CD4-positive, CD25-positive, alpha-beta regulatory T cell (primary cell): ENCODE data around the gene AMBP. TPM values are rescaled to one million over a fixed set of nuclear protein-coding genes. Genes with fewer than 3 reads are reported as not detected.

ENCODE experiments used
- ATAC-seq, 2 donors: fragments of 150-1000 bp; cut with Tn5 transposase; one replicate each; pipeline ENCODE4 v1.10.0; 2021; ENCODE audit warnings: low read depth in 2 of 2, moderate number of reproducible peaks in 2 of 2, moderate library complexity in 1 of 2
- DNase-seq, 3 donors: peaks; one replicate each; pipeline versions ENCODE4 v3.0.0 to v3.0.0-alpha.2; 2012 to 2022; ENCODE audit warnings: mixed read lengths in 1 of 3
- H3K27ac ChIP-seq: one replicate; pipeline ENCODE4 v1.7.0; 2013; ENCODE audit warnings: mild to moderate bottlenecking, low read length; ENCODE audit not compliant: insufficient read depth, poor library complexity, severe bottlenecking
- H3K27me3 ChIP-seq: one replicate; pipeline ENCODE4 v1.7.0; 2013; ENCODE audit warnings: low read length; ENCODE audit not compliant: control insufficient read depth, insufficient read depth
- H3K36me3 ChIP-seq: one replicate; pipeline ENCODE4 v1.7.0; 2013; ENCODE audit warnings: mild to moderate bottlenecking, low read length, moderate library complexity; ENCODE audit not compliant: control insufficient read depth, insufficient read depth
- H3K4me1 ChIP-seq: 2 replicates; pipeline ENCODE4 v1.7.0; 2013; ENCODE audit warnings: mild to moderate bottlenecking, low read length; ENCODE audit not compliant: insufficient read depth, control insufficient read depth, poor library complexity, severe bottlenecking
- H3K4me3 ChIP-seq: one replicate; pipeline ENCODE4 v1.7.0; 2013; ENCODE audit warnings: low read depth, mild to moderate bottlenecking, low read length, moderate library complexity
- H3K9me3 ChIP-seq, 2 experiments: 1 replicate in 1 of 2; 2 replicates in 1 of 2; pipeline ENCODE4 v1.7.0; 2013; ENCODE audit warnings: low read length in 2 of 2, mild to moderate bottlenecking in 1 of 2, moderate library complexity in 1 of 2; ENCODE audit not compliant: control insufficient read depth in 2 of 2
- H3K27ac Mint-ChIP-seq, 3 donors: one replicate each; pipeline ENCODE4 v1.8.0; 2020 to 2022; ENCODE audit warnings: mild to moderate bottlenecking in 3 of 3, mixed read lengths in 3 of 3, moderate library complexity in 2 of 3
- H3K27me3 Mint-ChIP-seq: one replicate; pipeline ENCODE4 v1.8.0; 2022; ENCODE audit warnings: mild to moderate bottlenecking, mixed read lengths
- H3K36me3 Mint-ChIP-seq: one replicate; pipeline ENCODE4 v1.8.0; 2020; ENCODE audit warnings: mixed read lengths
- H3K4me1 Mint-ChIP-seq, 4 donors: one replicate each; pipeline ENCODE4 v1.8.0; 2020 to 2022; ENCODE audit warnings: mixed read lengths in 4 of 4, mild to moderate bottlenecking in 1 of 4
- H3K4me3 Mint-ChIP-seq, 4 donors: one replicate each; pipeline ENCODE4 v1.8.0; 2020 to 2022; ENCODE audit warnings: mild to moderate bottlenecking in 4 of 4, mixed read lengths in 4 of 4, moderate library complexity in 3 of 4
- H3K9me3 Mint-ChIP-seq, 7 donors: one replicate each; pipeline ENCODE4 v1.8.0; 2020 to 2022; ENCODE audit warnings: mixed read lengths in 7 of 7, mild to moderate bottlenecking in 3 of 7, moderate library complexity in 2 of 7
- polyA plus RNA-seq, 4 donors: library from polyadenylated mRNA; unstranded; fragments of 300-500 nt; fragmentation: Illumina TruSeq; gene quantifications; one replicate each; pipeline ENCODE4 v1.2.3, GENCODE V29; 2021
- total RNA-seq: library from RNA; stranded (reverse); gene quantifications from one replicate; pipeline ENCODE4 v1.2.3, GENCODE V29; 2022

Gene AMBP
- total and polyA plus RNA-seq, 5 donors from 2014 or later: not detected

GRCh38 chr9:114059047-114059803, 18.9 kb downstream of the AMBP start:
- Histone ChIP-seq H3K9me3 (no peaks in the 10 kb centered on the region), H3K4me3 (no peak overlapping the region), H3K36me3 (no peaks in the 10 kb centered on the region), H3K27ac (no peak overlapping the region), H3K27me3 (no peaks in the 10 kb centered on the region), H3K4me1 (no peaks in the 10 kb centered on the region)
- Mint-ChIP-seq H3K4me1 (no peaks in the 10 kb centered on the region), H3K36me3 (no peaks in the 10 kb centered on the region), H3K27ac (no peak overlapping the region), H3K9me3 (no peaks in the 10 kb centered on the region), H3K27me3 (peaks cover 12% of the 10 kb centered on the region), H3K4me3 (no peak overlapping the region)
- DNase-seq: no peak
- ATAC-seq: no peak

GRCh38 chr9:114058688-114059046, 19.4 kb downstream of the AMBP start:
- no peak for ATAC-seq
- Histone ChIP-seq H3K4me3 (no peak overlapping the region), H3K4me1 (no peaks in the 10 kb centered on the region), H3K9me3 (no peaks in the 10 kb centered on the region), H3K27me3 (no peaks in the 10 kb centered on the region), H3K27ac (no peak overlapping the region), H3K36me3 (no peaks in the 10 kb centered on the region)
- Mint-ChIP-seq H3K27me3 (peaks cover 12% of the 10 kb centered on the region), H3K27ac (no peak overlapping the region), H3K4me1 (no peaks in the 10 kb centered on the region), H3K36me3 (no peaks in the 10 kb centered on the region), H3K9me3 (no peaks in the 10 kb centered on the region), H3K4me3 (no peak overlapping the region)
- DNase-seq: no peak

GRCh38 chr9:114057161-114057885, 20.8 kb downstream of the AMBP start:
- no peak overlapping the region for H3K27ac ChIP-seq
- no peak for DNase-seq
- H3K36me3 Mint-ChIP-seq: no peaks in the 10 kb centered on the region
- no peaks in the 10 kb centered on the region for H3K9me3 ChIP-seq
- no peaks in the 10 kb centered on the region for H3K9me3 Mint-ChIP-seq
- no peak overlapping the region for H3K4me3 ChIP-seq
- peaks cover 12% of the 10 kb centered on the region for H3K27me3 Mint-ChIP-seq
- H3K4me3 Mint-ChIP-seq: no peak overlapping the region
- H3K27ac Mint-ChIP-seq: no peak overlapping the region
- ATAC-seq: no peak
- H3K27me3 ChIP-seq: no peaks in the 10 kb centered on the region
- no peaks in the 10 kb centered on the region for H3K4me1 Mint-ChIP-seq
- H3K4me1 ChIP-seq: no peaks in the 10 kb centered on the region
- H3K36me3 ChIP-seq: no peaks in the 10 kb centered on the region

- Histone ChIP-seq H3K9me3 (no peaks in the 10 kb centered on the region), H3K4me3 (no peak overlapping the region), H3K4me1 (no peaks in the 10 kb centered on the region), H3K27ac (no peak overlapping the region), H3K36me3 (no peaks in the 10 kb centered on the region), H3K27me3 (no peaks in the 10 kb centered on the region)
- ATAC-seq: no peak
- Mint-ChIP-seq H3K36me3 (no peaks in the 10 kb centered on the region), H3K4me1 (no peaks in the 10 kb centered on the region), H3K4me3 (no peak overlapping the region), H3K27ac (peak overlapping the region in 1 of 3 donors; percentile 17), H3K9me3 (no peaks in the 10 kb centered on the region), H3K27me3 (peaks cover 6% of the 10 kb centered on the region)
- DNase-seq: no peak
Observed at GRCh38 chr9:114056527-114056926, 21.6 kb downstream of the AMBP start.

- no peaks in the 10 kb centered on the region for H3K36me3 Mint-ChIP-seq
Observed at GRCh38 chr9:114055894-114056293, 22.2 kb downstream of the AMBP start.

GRCh38 chr9:114055061-114055460, 23.0 kb downstream of the AMBP start:
- DNase-seq: no peak
- Histone ChIP-seq H3K4me1 (no peaks in the 10 kb centered on the region), H3K36me3 (no peaks in the 10 kb centered on the region), H3K27ac (no peak overlapping the region), H3K4me3 (no peak overlapping the region), H3K9me3 (no peaks in the 10 kb centered on the region), H3K27me3 (no peaks in the 10 kb centered on the region)
- Mint-ChIP-seq H3K4me1 (no peaks in the 10 kb centered on the region), H3K27me3 (peaks cover 4% of the 10 kb centered on the region), H3K27ac (no peak overlapping the region), H3K36me3 (no peaks in the 10 kb centered on the region), H3K9me3 (no peaks in the 10 kb centered on the region), H3K4me3 (no peak overlapping the region)
- no peak for ATAC-seq

More at GRCh38 chr9:114055894-114056293, 22.2 kb downstream of the AMBP start:
- no peaks in the 10 kb centered on the region for H3K4me1 ChIP-seq
- no peak for ATAC-seq
- no peaks in the 10 kb centered on the region for H3K9me3 Mint-ChIP-seq
- no peaks in the 10 kb centered on the region for H3K9me3 ChIP-seq
- no peak overlapping the region for H3K27ac ChIP-seq
- H3K4me1 Mint-ChIP-seq: no peaks in the 10 kb centered on the region
- no peak overlapping the region for H3K27ac Mint-ChIP-seq
- peaks cover 4% of the 10 kb centered on the region for H3K27me3 Mint-ChIP-seq
- no peak for DNase-seq
- no peaks in the 10 kb centered on the region for H3K27me3 ChIP-seq
- no peak overlapping the region for H3K4me3 Mint-ChIP-seq
- H3K36me3 ChIP-seq: no peaks in the 10 kb centered on the region
- no peak overlapping the region for H3K4me3 ChIP-seq

GRCh38 chr9:114054191-114054690, 23.9 kb downstream of the AMBP start:
- H3K36me3 ChIP-seq: no peaks in the 10 kb centered on the region
- Mint-ChIP-seq H3K4me1 (no peaks in the 10 kb centered on the region), H3K36me3 (no peaks in the 10 kb centered on the region), H3K9me3 (no peaks in the 10 kb centered on the region), H3K27ac (no peak overlapping the region), H3K27me3 (peaks cover 8% of the 10 kb centered on the region), H3K4me3 (no peak overlapping the region)
- no peaks in the 10 kb centered on the region for H3K9me3 ChIP-seq
- no peaks in the 10 kb centered on the region for H3K4me1 ChIP-seq
- no peak overlapping the region for H3K27ac ChIP-seq
- no peaks in the 10 kb centered on the region for H3K27me3 ChIP-seq
- no peak overlapping the region for H3K4me3 ChIP-seq
- DNase-seq (no peak), ATAC-seq (no peak)
